HG02759 (cell line): ENCODE results near the gene SYNJ2.

Source experiments
- ATAC-seq: cut with Tn5 transposase; IDR thresholded peaks from one replicate; pipeline ENCODE4 v1.9.1; 2021; ENCODE audit warnings: mild to moderate bottlenecking, moderate library complexity; ENCODE audit not compliant: unreplicated experiment

Gene SYNJ2

DNA sequence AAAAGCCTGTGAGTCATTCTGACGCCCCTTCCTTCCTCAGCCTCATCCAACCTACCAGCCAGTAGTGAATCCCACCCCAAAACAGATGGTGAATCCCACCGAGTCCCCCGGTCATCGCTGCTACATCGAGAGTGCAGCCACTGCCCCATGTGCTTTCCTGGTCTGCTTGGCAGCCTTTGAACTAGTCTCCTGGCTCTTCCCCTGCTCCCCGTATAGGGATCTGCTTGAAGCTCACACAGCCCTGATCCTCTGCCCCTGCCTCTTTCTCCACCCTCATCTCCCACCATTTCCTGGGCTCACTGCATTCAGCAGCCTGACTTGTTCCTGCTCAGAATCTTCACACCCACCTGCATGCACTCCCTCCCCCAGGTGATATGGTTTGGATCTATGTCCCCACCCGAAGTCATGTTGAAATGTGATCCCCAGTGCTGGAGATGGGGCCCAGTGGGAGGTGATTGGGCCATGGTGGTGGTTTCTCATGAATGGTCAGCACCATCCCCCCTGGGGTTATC lies 14.6 kb downstream of the SYNJ2 start:
- ATAC-seq = no peak

DNA sequence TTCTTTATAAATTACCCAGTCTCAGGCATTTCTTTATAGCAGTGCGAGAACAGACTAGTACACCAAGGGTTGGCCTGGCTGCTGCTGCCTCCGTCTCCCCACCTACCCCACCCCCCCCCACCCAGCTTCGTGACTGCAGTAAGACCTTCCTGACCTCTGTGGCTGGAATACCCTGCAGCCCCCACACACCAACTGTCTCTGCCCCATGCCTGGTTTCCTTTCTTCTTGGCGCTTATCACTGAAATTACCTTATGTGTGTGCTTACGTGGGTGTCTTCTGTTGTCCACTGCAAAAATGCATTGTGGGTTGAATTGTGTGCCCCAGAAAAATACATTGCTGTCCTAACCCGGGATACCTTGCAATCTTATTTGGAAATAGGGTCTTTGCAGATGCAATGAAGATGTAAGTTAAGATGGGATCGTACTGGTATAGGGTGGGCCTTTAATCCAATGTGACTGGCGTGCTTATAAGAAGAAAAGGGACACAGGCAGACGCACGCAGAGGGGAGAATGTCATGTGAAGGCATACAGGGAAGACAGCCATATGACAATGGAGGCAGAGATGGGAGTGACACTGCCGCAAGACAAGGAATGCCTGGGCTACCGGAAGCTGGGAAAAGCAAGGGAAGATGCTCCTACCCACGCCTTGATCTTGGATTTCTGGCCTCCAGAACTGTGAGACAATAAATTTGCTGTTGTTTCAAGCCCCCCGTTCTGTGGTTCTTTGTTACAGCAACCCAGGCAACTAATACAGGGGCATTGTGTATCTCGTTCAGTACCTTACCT lies 15.4 kb downstream of the SYNJ2 start:
- no peak for ATAC-seq

- no peak for ATAC-seq
Observed at GRCh38 chr6:157997893-157998608, 16.4 kb downstream of the SYNJ2 start.

- ATAC-seq = no peak
Observed at GRCh38 chr6:157998707-157999167, 17.1 kb downstream of the SYNJ2 start.

GRCh38 chr6:157999168-158000051 lies 17.7 kb downstream of the SYNJ2 start:
- no peak for ATAC-seq

DNA sequence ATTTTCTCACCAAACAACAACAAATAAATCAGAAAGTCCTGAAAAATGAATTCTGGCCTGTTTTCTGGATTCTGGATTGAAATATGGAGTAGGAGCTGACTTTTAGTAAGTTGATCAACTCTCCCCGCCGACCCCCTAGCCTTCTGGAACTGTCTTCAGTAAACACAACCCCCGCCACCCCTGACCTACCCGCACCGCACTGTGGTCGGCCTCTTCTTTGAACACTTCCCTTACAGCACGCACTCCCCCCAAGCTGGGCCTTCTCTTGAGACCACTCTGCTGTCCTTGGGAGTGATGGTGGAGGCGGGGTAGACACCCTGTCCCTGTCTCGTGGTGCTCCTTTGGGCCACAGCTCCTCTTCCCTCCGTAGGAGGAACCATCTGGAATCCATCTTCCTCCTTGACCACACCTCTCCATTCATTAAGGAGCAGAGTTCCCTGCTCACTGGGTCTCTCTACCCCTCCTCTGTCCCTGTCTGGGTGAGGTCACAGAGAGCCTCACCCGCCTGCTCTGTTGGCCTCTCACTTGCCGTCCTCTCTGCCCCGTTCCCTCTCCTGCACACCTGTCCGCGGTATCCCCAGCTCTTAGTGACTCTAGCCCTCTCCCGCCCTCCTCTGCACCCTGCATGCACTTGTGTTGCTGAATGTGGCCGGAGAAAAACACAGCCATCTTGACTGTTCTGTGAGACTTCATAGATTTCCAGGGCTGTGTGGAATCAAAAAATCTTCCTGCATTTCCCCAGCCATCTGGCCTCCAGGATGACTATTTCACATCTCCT lies 19.1 kb downstream of the SYNJ2 start:
- no peak for ATAC-seq

- no peak for ATAC-seq
Observed at GRCh38 chr6:158002249-158002950, 20.7 kb downstream of the SYNJ2 start.

- no peak for ATAC-seq
Observed at GRCh38 chr6:158002951-158003853, 21.5 kb downstream of the SYNJ2 start.

DNA sequence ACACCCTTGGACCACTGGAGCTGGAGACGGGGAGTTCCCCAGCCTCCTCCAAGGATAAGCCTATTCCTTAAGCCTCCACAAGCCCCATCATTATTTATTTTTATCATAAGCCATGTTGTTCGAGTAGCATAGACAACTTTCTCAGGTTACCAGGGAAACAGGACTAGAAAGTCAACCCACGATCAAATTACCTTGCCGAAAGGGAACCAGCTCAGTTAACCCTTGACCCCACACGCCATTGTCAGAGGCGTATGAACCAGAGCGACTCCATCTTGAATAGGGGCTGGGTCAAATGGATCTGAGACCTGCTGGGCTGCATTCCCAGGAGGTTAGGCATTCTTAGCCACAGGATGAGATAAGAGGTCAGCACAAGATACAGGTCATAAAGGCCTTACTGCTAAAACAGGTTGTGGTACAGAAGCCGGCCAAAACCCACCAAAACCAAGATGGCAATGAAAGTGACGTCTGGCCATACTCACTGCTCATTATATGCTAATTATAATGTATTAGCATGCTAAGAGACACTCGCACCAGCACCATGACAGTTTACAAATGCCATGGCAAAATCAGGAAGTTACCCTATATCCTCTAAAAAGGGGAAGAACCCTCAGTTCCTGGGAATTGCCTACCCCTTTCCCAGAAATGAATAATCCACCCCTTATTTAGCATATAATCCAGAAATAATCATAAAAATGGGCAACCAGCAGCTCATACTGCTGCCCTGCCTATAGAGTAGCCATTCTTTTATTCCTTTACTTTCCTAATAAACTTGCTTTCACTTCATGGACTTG lies 22.4 kb downstream of the SYNJ2 start:
- ATAC-seq = no peak

DNA sequence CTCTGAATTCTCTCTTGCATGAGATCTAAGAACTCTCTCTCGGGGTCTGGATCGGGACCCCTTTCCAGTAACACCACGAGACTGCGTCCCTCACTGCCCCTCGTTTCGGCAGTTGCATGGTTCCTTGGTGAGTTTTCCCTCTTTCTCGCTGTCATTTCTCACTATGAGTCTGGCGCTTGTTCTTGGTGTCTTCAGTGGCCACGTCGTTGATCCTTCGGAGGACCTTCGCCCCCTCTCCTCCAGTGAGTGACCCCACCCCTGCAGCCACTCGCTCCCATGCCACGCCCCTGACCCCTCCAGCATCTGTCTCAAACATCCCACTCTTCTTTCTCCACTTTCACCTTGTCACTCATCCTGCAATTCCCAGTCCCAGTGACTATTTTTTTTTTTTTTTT lies 23.0 kb downstream of the SYNJ2 start:
- no peak for ATAC-seq

DNA sequence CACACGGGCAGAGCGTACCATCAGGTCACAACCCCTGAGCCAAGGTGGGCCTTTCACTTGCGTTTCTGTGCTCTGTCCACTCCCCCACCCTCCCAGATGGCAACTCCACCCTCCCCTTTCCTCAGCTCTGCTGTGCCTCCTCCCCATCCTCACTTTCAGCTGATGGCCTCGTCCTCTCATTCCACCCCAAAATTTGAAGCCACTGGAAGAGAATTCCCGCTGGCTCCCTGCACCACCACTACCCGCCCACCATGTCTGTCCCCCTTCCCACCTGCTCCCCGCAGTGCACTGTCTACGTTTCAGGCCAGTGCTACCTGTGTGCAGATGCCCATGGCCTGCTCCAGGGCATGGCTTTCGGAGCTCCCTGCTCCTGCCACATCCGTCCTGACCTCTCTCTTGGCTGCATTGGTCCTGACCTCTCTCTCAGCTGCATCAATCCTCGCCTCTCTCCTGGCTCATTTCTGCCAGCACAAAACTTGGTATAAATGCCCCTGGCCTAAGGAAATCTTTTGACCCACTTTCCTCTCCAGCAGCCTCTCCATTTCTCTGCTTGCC lies 24.0 kb downstream of the SYNJ2 start:
- no peak for ATAC-seq

GRCh38 chr6:158006331-158006730 lies 24.7 kb downstream of the SYNJ2 start:
- ATAC-seq = no peak

DNA sequence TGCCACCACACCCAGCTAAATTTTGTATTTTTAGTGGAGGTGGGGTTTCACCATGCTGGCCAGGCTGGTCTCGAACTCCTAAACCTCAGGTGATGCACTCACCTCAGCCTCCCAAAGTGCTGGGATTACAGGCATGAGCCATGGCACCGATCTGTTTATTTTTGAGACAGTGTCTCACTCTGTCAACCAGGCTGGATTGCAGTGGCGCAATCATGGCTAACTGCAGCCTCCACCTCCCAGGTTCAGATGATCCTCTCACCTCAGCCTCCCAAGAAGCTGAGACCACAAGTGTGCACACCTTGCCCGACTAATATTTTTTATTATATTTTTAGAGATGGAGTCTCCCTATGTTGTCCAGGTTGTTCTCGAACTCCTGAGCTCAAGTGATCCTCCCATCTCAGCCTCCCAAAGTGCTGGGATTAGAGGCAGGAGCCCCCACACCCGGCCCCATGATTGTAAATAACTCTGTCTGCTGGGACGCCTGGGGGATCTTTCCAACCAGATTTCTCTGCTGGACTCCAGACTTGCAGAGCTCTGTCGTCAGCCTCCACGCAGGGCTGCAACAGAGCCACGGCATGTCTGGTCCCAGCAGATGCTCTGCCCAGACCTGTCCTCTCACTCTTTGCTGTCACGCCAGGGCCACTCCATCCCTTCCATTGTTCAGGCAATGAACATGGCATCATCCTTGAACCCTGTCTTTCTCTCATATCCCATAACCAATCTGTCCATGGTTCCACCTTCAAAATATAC lies 25.3 kb downstream of the SYNJ2 start:
- ATAC-seq = no peak

GRCh38 chr6:158008864-158009113 lies 27.1 kb downstream of the SYNJ2 start:
- ATAC-seq = no peak

GRCh38 chr6:158009114-158009891 lies 27.6 kb downstream of the SYNJ2 start:
- no peak for ATAC-seq

DNA sequence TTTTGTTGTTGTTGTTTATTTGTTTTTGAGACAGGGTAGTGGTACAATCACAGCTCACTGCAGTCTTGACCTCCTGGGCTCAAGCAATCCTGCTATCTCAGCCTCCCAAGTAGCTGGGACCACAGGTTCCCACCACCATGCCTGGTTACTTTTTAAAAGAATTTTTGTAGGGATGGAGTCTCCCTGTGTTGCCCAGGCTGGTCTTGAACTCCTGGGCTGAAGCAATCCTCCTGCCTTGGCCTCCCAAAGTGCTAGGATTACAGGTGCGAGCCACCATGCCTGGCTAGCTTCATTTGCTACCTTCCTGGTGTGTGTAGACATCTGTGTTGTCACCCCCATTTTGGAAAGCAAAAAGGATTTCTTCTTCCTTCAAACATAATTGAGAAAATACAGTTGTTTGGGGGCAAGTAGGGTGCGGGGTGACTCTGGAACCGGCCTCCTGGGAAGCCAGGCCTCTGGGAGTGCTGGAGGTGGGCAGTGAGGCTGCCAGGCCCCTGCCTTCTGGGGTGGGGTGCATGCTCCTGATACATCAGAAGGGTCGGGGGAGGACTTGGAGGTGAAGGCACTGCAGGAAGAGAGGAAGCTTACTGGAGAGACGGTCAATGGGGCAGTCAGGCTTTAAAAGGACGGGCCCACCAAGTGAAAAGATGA lies 28.4 kb downstream of the SYNJ2 start:
- no peak for ATAC-seq
